ENCODE results near the gene ZNF500. TPM values are rescaled to one million over a fixed set of nuclear protein-coding genes. Genes with fewer than 3 reads are reported as not detected.

Gene ZNF500
- polyA plus RNA-seq, 1 of the 3 experiments (the other 2 are of a cell fraction) = 6.3 TPM

DNA sequence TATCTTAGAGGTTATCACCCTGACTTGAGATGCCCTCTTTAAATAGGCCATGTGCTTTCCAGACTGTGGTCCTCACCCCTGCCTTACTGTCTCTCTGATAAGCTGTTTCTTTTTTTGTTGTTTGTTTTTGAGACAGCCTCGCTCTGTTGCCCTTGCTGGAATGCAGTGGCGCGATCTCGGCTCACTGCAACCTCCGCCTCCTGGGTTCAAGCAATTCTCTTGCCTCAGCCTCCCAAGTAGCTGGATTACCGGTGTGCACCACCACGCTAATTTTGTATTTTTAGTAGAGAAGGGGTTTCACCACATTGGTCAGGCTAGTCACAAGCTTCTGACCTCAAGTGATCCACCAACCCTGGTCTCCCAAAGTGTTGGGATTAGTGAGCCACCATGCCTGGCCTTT is 21.9 kb upstream of the ZNF500 start:
- no peaks in the 10 kb centered on the region for H3K79me2 ChIP-seq (ENCODE audit: insufficient read depth)
- H3K27ac ChIP-seq (ENCODE audit: low read depth in 2 of 2, low read length in 1 of 2) = no peak overlapping the region; a peak in 1 of 4 replicates
- POLR2A ChIA-PET = interaction anchor here (1.4 kb wide), 1 partner anchor 55 kb away, joined by 3 read pairs; the partner anchor contains the start of genes ANKS3 and DNAAF8
- no peak for DNase-seq
- H3K4me2 ChIP-seq = no peak overlapping the region
- H3K9me3 ChIP-seq = no peaks in the 10 kb centered on the region
- CTCF ChIA-PET = interaction anchor here (1.1 to 1.4 kb wide), 3 partner anchors 13 to 57 kb away, joined by 3 to 4 read pairs (median 3); no protein-coding TSS in a partner anchor
- no peaks in the 10 kb centered on the region for H3F3A ChIP-seq (replicated peaks; ENCODE audit: insufficient read depth)
- H3K4me3 ChIP-seq (ENCODE audit: low read depth in 2 of 2, low read length in 1 of 2) = no peak overlapping the region
- no peak overlapping the region for H3K9ac ChIP-seq
- peaks cover 0 to 11% of the 10 kb centered on the region in 2 experiments; a peak in 1 of 4 replicates for H3K4me1 ChIP-seq (ENCODE audit: control insufficient read depth in 1 of 2, insufficient read depth in 2 of 2, low read depth in 1 of 2, low read length in 1 of 2)
- no peak overlapping the region for H2AFZ ChIP-seq (ENCODE audit: low read depth)
- TF ChIP-seq, protein P1, sequence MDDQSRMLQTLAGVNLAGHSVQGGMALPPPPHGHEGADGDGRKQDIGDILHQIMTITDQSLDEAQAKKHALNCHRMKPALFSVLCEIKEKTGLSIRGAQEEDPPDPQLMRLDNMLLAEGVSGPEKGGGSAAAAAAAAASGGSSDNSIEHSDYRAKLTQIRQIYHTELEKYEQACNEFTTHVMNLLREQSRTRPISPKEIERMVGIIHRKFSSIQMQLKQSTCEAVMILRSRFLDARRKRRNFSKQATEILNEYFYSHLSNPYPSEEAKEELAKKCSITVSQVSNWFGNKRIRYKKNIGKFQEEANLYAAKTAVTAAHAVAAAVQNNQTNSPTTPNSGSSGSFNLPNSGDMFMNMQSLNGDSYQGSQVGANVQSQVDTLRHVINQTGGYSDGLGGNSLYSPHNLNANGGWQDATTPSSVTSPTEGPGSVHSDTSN (IDR thresholded peaks at IDR 0.05) = no peak
- no peak for TF ChIP-seq TEAD4 (IDR thresholded peaks at IDR 0.05; ENCODE audit: borderline replicate concordance, insufficient read depth)
- TF ChIP-seq JUND (IDR thresholded peaks at IDR 0.05) = no peak
- TF ChIP-seq NFIC (IDR thresholded peaks at IDR 0.05; ENCODE audit: borderline replicate concordance) = no peak
- TF ChIP-seq RFX5 (IDR thresholded peaks at IDR 0.05; ENCODE audit: low read length) = no peak
- TF ChIP-seq RXRA (IDR thresholded peaks at IDR 0.05; ENCODE audit: borderline replicate concordance, low read depth) = no peak
- H4K20me1 ChIP-seq (ENCODE audit: insufficient read depth) = no peaks in the 10 kb centered on the region
- WGBS (ENCODE audit: low lambda C conversion rate) = 96% methylated on average over 7 of the region's 7 CpGs
- no peaks in the 10 kb centered on the region for H3K36me3 ChIP-seq (replicated peaks in 1 of 2; ENCODE audit: control insufficient read depth in 1 of 2, insufficient read depth in 2 of 2, low read length in 1 of 2)
- no peaks in the 10 kb centered on the region for H3K9me2 ChIP-seq
- H3K27me3 ChIP-seq (ENCODE audit: insufficient read depth) = no peaks in the 10 kb centered on the region

- Histone ChIP-seq H3F3A (replicated peaks; ENCODE audit: insufficient read depth) (no peaks in the 10 kb centered on the region), H3K4me1 (ENCODE audit: control insufficient read depth in 1 of 2, insufficient read depth in 2 of 2, low read depth in 1 of 2, low read length in 1 of 2) (peaks cover 0 to 11% of the 10 kb centered on the region in 2 experiments; a peak in 1 of 4 replicates), H3K27ac (ENCODE audit: low read depth in 2 of 2, low read length in 1 of 2) (no peak overlapping the region; a peak in 1 of 4 replicates), H3K79me2 (ENCODE audit: insufficient read depth) (no peaks in the 10 kb centered on the region), H3K4me2 (no peak overlapping the region), H2AFZ (ENCODE audit: low read depth) (no peak overlapping the region), H4K20me1 (ENCODE audit: insufficient read depth) (no peaks in the 10 kb centered on the region), H3K4me3 (ENCODE audit: low read depth in 2 of 2, low read length in 1 of 2) (no peak overlapping the region), H3K9me2 (no peaks in the 10 kb centered on the region), H3K36me3 (replicated peaks in 1 of 2; ENCODE audit: control insufficient read depth in 1 of 2, insufficient read depth in 2 of 2, low read length in 1 of 2) (no peaks in the 10 kb centered on the region), H3K9me3 (no peaks in the 10 kb centered on the region), H3K27me3 (ENCODE audit: insufficient read depth) (no peaks in the 10 kb centered on the region), H3K9ac (no peak overlapping the region)
- TF ChIP-seq RAD21 (IDR thresholded peaks at IDR 0.05; ENCODE audit: low read length) (no peak), YY1 (IDR thresholded peaks at IDR 0.05; ENCODE audit: low read depth) (no peak), FOXM1 (IDR thresholded peaks at IDR 0.05; ENCODE audit: low read depth) (no peak), TAF1 (IDR thresholded peaks at IDR 0.05; ENCODE audit: borderline replicate concordance, low read depth, low read length) (no peak), NFIC (IDR thresholded peaks at IDR 0.05; ENCODE audit: borderline replicate concordance) (no peak), GABPA (IDR thresholded peaks at IDR 0.05; ENCODE audit: low read depth) (no peak), RXRA (IDR thresholded peaks at IDR 0.05; ENCODE audit: borderline replicate concordance, low read depth) (no peak), EZH2phosphoT487 (IDR thresholded peaks at IDR 0.05; ENCODE audit: borderline replicate concordance, low read depth) (no peak), GATA2 (CRISPR knock-in tag; IDR thresholded peaks at IDR 0.05) (no peak)
- TF ChIP-seq, protein P1 (IDR thresholded peaks at IDR 0.05) = no peak
- CTCF ChIA-PET = interaction anchor here (0.7 to 1.4 kb wide), 5 partner anchors 13 to 57 kb away, joined by 3 to 4 read pairs (median 3); no protein-coding TSS in a partner anchor
- 75% methylated on average over 9 of the region's 9 CpGs for WGBS (ENCODE audit: low lambda C conversion rate)
- peak; percentile 54 for DNase-seq
- POLR2A ChIA-PET = interaction anchor here (0.9 kb wide), 1 partner anchor 15 kb away, joined by 4 read pairs; no protein-coding TSS in a partner anchor
These were observed 21.5 kb upstream of the ZNF500 start for GRCh38 chr16:4788489-4788889.

Measured in SK-N-SH (cell line).